HCT116 (cell line): ENCODE data around the gene RBP2. TPM values are rescaled to one million over a fixed set of nuclear protein-coding genes. Genes with fewer than 3 reads are reported as not detected.

Source experiments
- ATAC-seq: fragments of 200-7000 bp; cut with Tn5 transposase; 2 replicates; pipeline ENCODE4 v1.9.1; 2020; ENCODE audit warnings: mild to moderate bottlenecking, moderate library complexity
- BruUV-seq: library from RNA; stranded (reverse); fragments of 400-500 nt; replicated peaks from 2 replicates; lab custom pipeline; 2021; lab: Mats Ljungman, UMichigan
- CTCF ChIA-PET: fragments of 300-600 bp; sonication (Branson Sonifier 250); formaldehyde crosslinking; loops from one replicate; lab custom pipeline; 2021; ENCODE audit warnings: antibody characterized with exemption; lab: Charles Lee
- POLR2A ChIA-PET: fragments of 300-600, 350-600 bp; sonication (Branson Sonifier 250); formaldehyde crosslinking; loops from one replicate; lab custom pipeline; 2021; ENCODE audit warnings: antibody characterized with exemption; lab: Charles Lee
- RAD21 ChIA-PET, 2 experiments: fragments of 300-600 bp; sonication (Branson Sonifier 250); formaldehyde crosslinking; loops; one replicate each; lab custom pipeline; 2023; ENCODE audit warnings: low total read pairs in 2 of 2; ENCODE audit not compliant: uncharacterized antibody in 2 of 2, unreplicated experiment in 2 of 2, low non-redundant PET in 1 of 2; lab: Charles Lee
- DNase-seq: peaks from one replicate; pipeline ENCODE4 v3.0.0-alpha.2; 2010; ENCODE audit warnings: low read depth, low spot score
- H2AFZ ChIP-seq: fragments of 200-600 bp; shearing (Covaris generic), sonication (generic); 2 replicates; pipeline ENCODE4 v1.6.1; 2017; ENCODE audit warnings: low read depth, mixed run types, mixed read lengths, antibody characterized with exemption, low read length; ENCODE audit not compliant: poor library complexity, severe bottlenecking
- H3K27ac ChIP-seq: 2 replicates; pipeline ENCODE4 v1.5.1; 2012; ENCODE audit warnings: low read depth, low read length
- H3K27me3 ChIP-seq: fragments of 200-600 bp; sonication (generic); 2 replicates; pipeline ENCODE4 v1.6.1; 2016; ENCODE audit warnings: mixed run types, low read length, mixed read lengths; ENCODE audit not compliant: insufficient read depth
- H3K36me3 ChIP-seq, 2 experiments: fragments of 200-500 bp in 1 of 2; fragments of 200-600 bp in 1 of 2; sonication (Bioruptor generic) in 1 of 2; sonication (generic) in 1 of 2; 2 replicates each; pipeline versions ENCODE4 v1.5.1 to v1.6.1; 2014 to 2016; ENCODE audit warnings: low read length in 2 of 2, inconsistent platforms in 1 of 2, mixed read lengths in 1 of 2, mixed run types in 1 of 2; ENCODE audit not compliant: insufficient read depth in 2 of 2, control insufficient read depth in 1 of 2
- H3K4me1 ChIP-seq, 2 experiments: fragments of 200-600 bp in 1 of 2; sonication (generic) in 1 of 2; 2 replicates each; pipeline versions ENCODE4 v1.5.1 to v1.6.1; 2012 to 2017; ENCODE audit warnings: low read length in 2 of 2, inconsistent platforms in 1 of 2, mild to moderate bottlenecking in 1 of 2, mixed read lengths in 1 of 2, mixed run types in 1 of 2, moderate library complexity in 1 of 2; ENCODE audit not compliant: insufficient read depth in 2 of 2, control insufficient read depth in 1 of 2
- H3K4me2 ChIP-seq: fragments of 200-600 bp; sonication (generic); 2 replicates; pipeline ENCODE4 v1.6.1; 2017; ENCODE audit warnings: mixed run types, low read length, mixed read lengths
- H3K4me3 ChIP-seq, 2 experiments: fragments of 200-600 bp in 1 of 2; sonication (generic) in 1 of 2; replicated peaks in 1 of 2; 2 replicates each; pipeline ENCODE4 v1.5.1; 2011 to 2016; ENCODE audit warnings: low read length in 2 of 2, control low read depth in 1 of 2, low read depth in 1 of 2, mild to moderate bottlenecking in 1 of 2, mixed read lengths in 1 of 2, mixed run types in 1 of 2
- H3K79me2 ChIP-seq: fragments of 200-600 bp; sonication (generic); 2 replicates; pipeline ENCODE4 v1.6.1; 2017; ENCODE audit warnings: mild to moderate bottlenecking, mixed run types, low read length, moderate library complexity, mixed read lengths; ENCODE audit not compliant: insufficient read depth
- H3K9ac ChIP-seq: fragments of 200-600 bp; sonication (generic); 2 replicates; pipeline ENCODE4 v1.6.1; 2016; ENCODE audit warnings: low read length, mixed read lengths
- H3K9me2 ChIP-seq: fragments of 200-600 bp; sonication (generic), shearing (Covaris generic); 2 replicates; pipeline ENCODE4 v1.6.1; 2017; ENCODE audit warnings: mixed run types, mild to moderate bottlenecking, moderate library complexity; ENCODE audit not compliant: insufficient read depth
- H3K9me3 ChIP-seq, 2 experiments: fragments of 200-500 bp in 1 of 2; fragments of 200-600 bp in 1 of 2; sonication (Bioruptor generic) in 1 of 2; sonication (generic) in 1 of 2; 2 replicates each; pipeline ENCODE4 v1.6.1; 2014 to 2017; ENCODE audit warnings: low read length in 2 of 2, mixed read lengths in 2 of 2, inconsistent platforms in 1 of 2, low read depth in 1 of 2, mild to moderate bottlenecking in 1 of 2, mixed run types in 1 of 2, moderate library complexity in 1 of 2; ENCODE audit not compliant: control insufficient read depth in 1 of 2, insufficient read depth in 1 of 2
- H4K20me1 ChIP-seq: fragments of 200-600 bp; sonication (generic), shearing (Covaris generic); 2 replicates; pipeline ENCODE4 v1.6.1; 2017; ENCODE audit warnings: mixed run types, mild to moderate bottlenecking, moderate library complexity; ENCODE audit not compliant: insufficient read depth
- CTCF ChIP-seq, 3 experiments: fragments of 200-600 bp in 1 of 3; sonication (generic) in 1 of 3; IDR thresholded peaks in 2 of 3; conservative IDR thresholded peaks in 1 of 3; 2 replicates each; pipeline ENCODE4 v1.5.1; 2012 to 2017; ENCODE audit warnings: low read depth in 2 of 3, low read length in 2 of 3, antibody characterized with exemption in 1 of 3, borderline replicate concordance in 1 of 3, control low read depth in 1 of 3, mild to moderate bottlenecking in 1 of 3, mixed read lengths in 1 of 3, mixed run types in 1 of 3, moderate library complexity in 1 of 3; ENCODE audit not compliant: insufficient read depth in 1 of 3
- EGR1 ChIP-seq: IDR thresholded peaks from 2 replicates; pipeline ENCODE4 v1.6.1; 2012; ENCODE audit warnings: low read depth
- EZH2phosphoT487 ChIP-seq: fragments of 200-600 bp; IDR thresholded peaks from 2 replicates; pipeline ENCODE4 v1.6.1; 2018; ENCODE audit warnings: antibody characterized with exemption, borderline replicate concordance
- FOSL1 ChIP-seq: IDR thresholded peaks from 2 replicates; pipeline ENCODE4 v1.6.1; 2012; ENCODE audit warnings: low read depth
- JUND ChIP-seq: IDR thresholded peaks from 2 replicates; pipeline ENCODE4 v1.6.1; 2012
- POLR2A ChIP-seq: IDR thresholded peaks from 2 replicates; pipeline ENCODE4 v1.7.0; 2011; ENCODE audit warnings: borderline replicate concordance; ENCODE audit not compliant: insufficient read depth, insufficient read length; ENCODE audit errors: extremely low read depth
- RAD21 ChIP-seq: IDR thresholded peaks from 2 replicates; pipeline ENCODE4 v1.6.1; 2012; ENCODE audit warnings: low read depth, mild to moderate bottlenecking
- SIN3A ChIP-seq: IDR thresholded peaks from 2 replicates; pipeline ENCODE4 v1.6.1; 2012; ENCODE audit warnings: low read depth
- SP1 ChIP-seq: IDR thresholded peaks from 2 replicates; pipeline ENCODE4 v1.6.1; 2012; ENCODE audit warnings: low read depth
- TCF7L2 ChIP-seq: IDR thresholded peaks from 2 replicates; pipeline ENCODE4 v1.7.0; 2011; ENCODE audit warnings: borderline replicate concordance, inconsistent platforms; ENCODE audit not compliant: insufficient read depth, insufficient read length; ENCODE audit errors: extremely low read depth
- intact Hi-C: fragments of 100-400 bp; cut with micrococcal nuclease; formaldehyde crosslinking; loops from 2 replicates; pipeline ENCODE4 v1.10.0; 2022
- total RNA-seq: library from RNA; stranded (reverse); gene quantifications from one replicate; pipeline ENCODE4 v1.2.1, GENCODE V29; 2021; ENCODE audit not compliant: unreplicated experiment

The RBP2 gene
- total RNA-seq, 1 experiment from 2014 or later: not detected

- H3K9me2 ChIP-seq: no peaks in the 10 kb centered on the region
- DNase-seq: peak; percentile 8
- intact Hi-C loops: no loop called here
- POLR2A ChIA-PET: no interaction called here
- no peaks in the 10 kb centered on the region for H4K20me1 ChIP-seq
- no peaks in the 10 kb centered on the region for H3K27me3 ChIP-seq
- H3K4me1 ChIP-seq: peaks cover 0 to 11% of the 10 kb centered on the region in 2 experiments; a peak in 1 of 4 replicates
- no peaks in the 10 kb centered on the region for H3K36me3 ChIP-seq
- H3K27ac ChIP-seq: no peak overlapping the region
- TF ChIP-seq POLR2A (no peak), RAD21 (no peak), EZH2phosphoT487 (no peak), CTCF (IDR thresholded peaks at IDR 0.05 in 2 of 3, conservative IDR thresholded peaks at IDR 0.05 in 1 of 3; ENCODE audit: borderline replicate concordance in 1 of 3, insufficient read depth in 1 of 3, low read depth in 2 of 3, low read length in 2 of 3) (no peak), SIN3A (no peak), FOSL1 (no peak; the same call in 1 of the 2 replicates)
- H3K79me2 ChIP-seq: no peaks in the 10 kb centered on the region
- no peak overlapping the region for H3K9ac ChIP-seq
- no peak overlapping the region for H2AFZ ChIP-seq
- peaks cover 0 to 5% of the 10 kb centered on the region in 2 experiments; a peak in 2 of 4 replicates for H3K9me3 ChIP-seq
- ATAC-seq: peak; percentile 88
- RAD21 ChIA-PET: no interaction called here
- H3K4me3 ChIP-seq: no peak overlapping the region
- CTCF ChIA-PET: no interaction called here
- H3K4me2 ChIP-seq: peak overlapping the region; percentile 42
- BruUV-seq: no TSS peak
These were observed 58.2 kb downstream of the RBP2 start for GRCh38 chr3:139418144-139418543.

- Histone ChIP-seq H2AFZ (no peak overlapping the region), H3K9me2 (no peaks in the 10 kb centered on the region), H4K20me1 (no peaks in the 10 kb centered on the region), H3K27me3 (no peaks in the 10 kb centered on the region), H3K9me3 (peaks cover 0 to 5% of the 10 kb centered on the region in 2 experiments; a peak in 2 of 4 replicates), H3K4me3 (no peak overlapping the region), H3K4me2 (no peak overlapping the region), H3K79me2 (no peaks in the 10 kb centered on the region), H3K36me3 (no peaks in the 10 kb centered on the region), H3K4me1 (peaks cover 0 to 11% of the 10 kb centered on the region in 2 experiments; a peak in 1 of 4 replicates), H3K9ac (no peak overlapping the region), H3K27ac (no peak overlapping the region)
- DNase-seq: no peak
- CTCF ChIA-PET: interaction anchor here (0.8 kb wide), 1 partner anchor 145 kb away, joined by 3 read pairs; no protein-coding TSS in a partner anchor
- intact Hi-C loops: no loop called here
- no TSS peak for BruUV-seq
- POLR2A ChIA-PET: no interaction called here
- ATAC-seq: no peak
- no peak for TF ChIP-seq TCF7L2
- TF ChIP-seq CTCF (IDR thresholded peaks at IDR 0.05 in 2 of 3, conservative IDR thresholded peaks at IDR 0.05 in 1 of 3; ENCODE audit: borderline replicate concordance in 1 of 3, insufficient read depth in 1 of 3, low read depth in 2 of 3, low read length in 2 of 3): no peak
- no peak for TF ChIP-seq EZH2phosphoT487
- TF ChIP-seq EGR1: no peak
- TF ChIP-seq SIN3A: no peak
- no peak for TF ChIP-seq JUND
- no peak for TF ChIP-seq SP1
- TF ChIP-seq POLR2A: no peak
- RAD21 ChIA-PET: no interaction called here
These were observed 60.0 kb downstream of the RBP2 start for GRCh38 chr3:139416275-139416674.
